ENCODE results near the gene STARD13.

Gene STARD13

DNA sequence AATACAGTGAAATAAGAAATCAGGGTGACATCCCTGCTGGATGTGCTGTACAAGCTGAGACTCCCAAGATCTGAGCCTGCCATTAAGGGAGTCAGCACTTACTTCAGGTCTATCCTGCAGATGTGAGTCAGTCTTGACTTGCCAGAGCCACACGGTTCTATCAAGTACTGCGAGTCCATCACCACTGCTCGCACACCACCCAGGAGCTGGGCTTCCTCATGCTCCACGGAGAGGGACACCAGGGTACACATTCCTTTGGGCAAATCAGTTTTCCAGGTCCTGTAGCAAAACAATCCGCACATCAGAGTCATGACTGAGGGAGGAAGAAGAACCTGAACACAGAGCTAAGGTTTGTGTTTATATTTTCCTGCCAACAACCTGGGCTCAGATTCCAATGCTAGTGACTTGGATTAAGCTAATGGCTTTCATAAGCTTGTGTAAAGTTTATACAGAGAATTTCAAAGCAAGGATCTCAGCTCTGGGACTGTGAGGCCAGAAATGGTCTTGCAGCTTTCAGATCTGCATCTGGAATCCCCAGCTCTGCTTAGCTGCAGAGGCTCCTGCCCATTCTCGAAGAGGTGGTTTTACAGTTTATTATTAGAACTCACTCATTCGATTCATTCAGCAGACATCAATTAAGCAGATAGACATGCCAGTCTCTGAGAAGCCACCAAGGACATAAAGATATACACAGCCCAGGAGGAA is 178.7 kb downstream of the STARD13 start:
- Mint-ChIP-seq H3K36me3 (no peaks in the 10 kb centered on the region), H3K4me1 (ENCODE audit: low read depth) (no peaks in the 10 kb centered on the region), H3K27ac (no peak overlapping the region), H3K9me3 (ENCODE audit: low read depth) (no peaks in the 10 kb centered on the region), H3K27me3 (peaks cover 14% of the 10 kb centered on the region), H3K4me3 (no peak overlapping the region)

DNA sequence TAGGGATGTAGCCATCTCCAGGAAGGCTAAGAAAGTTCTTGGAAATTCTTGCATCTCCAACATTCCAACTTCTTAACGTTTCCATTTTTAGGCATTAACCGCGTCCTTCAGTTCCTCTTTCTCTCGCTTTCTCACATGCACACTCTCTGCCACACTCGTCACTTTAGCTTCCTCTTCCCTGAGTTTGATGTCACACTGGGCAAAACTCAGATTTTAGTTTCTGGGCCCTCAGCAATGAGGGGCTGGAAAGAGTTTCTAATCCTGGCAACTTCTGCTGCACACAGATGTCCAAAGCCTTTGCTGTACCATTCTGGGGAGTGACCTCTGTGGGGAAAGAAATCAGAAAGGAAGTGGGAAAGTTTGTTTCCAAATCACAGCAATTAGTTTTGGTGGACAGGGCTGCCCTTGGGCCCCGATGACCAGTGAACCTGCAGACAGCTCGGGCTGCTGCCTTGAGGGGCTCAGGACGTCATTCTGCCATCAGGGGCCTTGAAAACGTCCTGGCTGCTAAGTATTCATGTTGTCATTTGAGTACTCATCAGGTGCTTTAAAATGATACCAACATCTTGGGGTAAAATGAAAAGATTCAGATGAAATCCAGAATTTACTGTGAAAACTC is 180.1 kb downstream of the STARD13 start:
- Mint-ChIP-seq H3K36me3 (no peaks in the 10 kb centered on the region), H3K4me1 (ENCODE audit: low read depth) (no peaks in the 10 kb centered on the region), H3K27ac (no peak overlapping the region), H3K9me3 (ENCODE audit: low read depth) (no peaks in the 10 kb centered on the region), H3K27me3 (peaks cover 16% of the 10 kb centered on the region), H3K4me3 (no peak overlapping the region)

DNA sequence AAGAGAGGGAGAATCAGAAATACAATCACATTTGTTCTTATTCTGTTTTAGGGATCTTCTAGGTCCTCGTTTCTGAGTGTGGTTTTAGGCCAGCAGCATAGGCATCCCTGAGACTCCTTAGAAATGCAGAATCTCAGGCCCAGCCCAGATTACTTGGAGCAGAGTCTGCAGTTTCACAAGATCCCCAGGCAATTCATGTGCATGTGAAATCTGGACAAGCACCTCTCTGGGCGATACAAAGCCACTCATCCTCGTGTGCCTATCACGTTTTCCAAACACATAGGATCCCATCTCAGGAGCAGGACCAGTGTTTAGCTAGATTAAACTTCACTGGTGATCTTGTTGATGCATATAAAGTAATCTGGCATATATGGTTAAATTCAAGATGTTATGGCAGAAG is 182.1 kb downstream of the STARD13 start:
- Mint-ChIP-seq H3K9me3 (ENCODE audit: low read depth) (peaks cover under 1% of the 10 kb centered on the region), H3K36me3 (no peaks in the 10 kb centered on the region), H3K4me1 (ENCODE audit: low read depth) (no peaks in the 10 kb centered on the region), H3K27me3 (peaks cover 19% of the 10 kb centered on the region), H3K27ac (no peak overlapping the region), H3K4me3 (no peak overlapping the region)

DNA sequence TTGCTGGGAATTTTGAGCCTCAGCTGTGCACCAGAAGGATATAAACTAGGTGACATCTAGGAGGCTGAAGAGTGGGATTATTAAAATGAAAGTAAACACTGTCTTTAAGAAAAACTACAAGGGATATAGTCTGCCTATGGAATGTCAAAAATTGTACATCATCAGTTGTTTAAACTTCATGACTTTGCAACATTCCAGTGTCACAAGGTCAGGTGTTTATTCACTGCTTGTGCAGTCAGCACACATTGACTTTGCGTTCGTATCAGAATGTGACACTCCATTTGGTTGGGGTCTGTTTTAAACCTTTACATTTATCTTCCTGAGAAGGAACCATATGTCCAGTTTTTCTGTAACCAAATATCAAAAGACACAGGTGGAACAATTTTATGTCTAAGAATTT is 183.7 kb downstream of the STARD13 start:
- H3K9me3 Mint-ChIP-seq (ENCODE audit: low read depth) = peaks cover 7% of the 10 kb centered on the region
- H3K4me1 Mint-ChIP-seq (ENCODE audit: low read depth) = no peaks in the 10 kb centered on the region
- no peaks in the 10 kb centered on the region for H3K36me3 Mint-ChIP-seq
- peaks cover 14% of the 10 kb centered on the region for H3K27me3 Mint-ChIP-seq
- H3K27ac Mint-ChIP-seq = no peak overlapping the region
- no peak overlapping the region for H3K4me3 Mint-ChIP-seq

DNA sequence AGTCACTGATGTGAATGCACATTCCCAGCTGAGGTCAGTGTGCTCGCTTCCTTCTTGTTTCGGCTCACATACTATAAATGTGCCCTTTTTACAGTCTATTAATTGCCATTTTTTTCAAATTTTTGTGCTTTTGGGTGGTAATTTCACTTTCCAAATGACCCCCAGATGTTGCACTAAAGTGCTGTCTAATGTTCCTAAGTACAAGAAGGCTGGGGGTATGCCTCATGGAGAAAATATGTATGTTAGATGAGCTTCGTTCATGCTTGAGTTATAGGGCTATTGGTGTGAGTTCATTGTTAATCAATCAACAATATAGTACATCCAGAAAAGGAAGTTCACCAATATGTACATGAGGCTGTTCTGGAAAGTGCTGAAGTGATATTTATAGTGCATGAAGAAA is 184.7 kb downstream of the STARD13 start:
- H3K36me3 Mint-ChIP-seq = no peaks in the 10 kb centered on the region
- no peak overlapping the region for H3K27ac Mint-ChIP-seq
- H3K27me3 Mint-ChIP-seq = peaks cover 9% of the 10 kb centered on the region
- no peaks in the 10 kb centered on the region for H3K4me1 Mint-ChIP-seq (ENCODE audit: low read depth)
- H3K4me3 Mint-ChIP-seq = no peak overlapping the region
- H3K9me3 Mint-ChIP-seq (ENCODE audit: low read depth) = peaks cover 7% of the 10 kb centered on the region

DNA sequence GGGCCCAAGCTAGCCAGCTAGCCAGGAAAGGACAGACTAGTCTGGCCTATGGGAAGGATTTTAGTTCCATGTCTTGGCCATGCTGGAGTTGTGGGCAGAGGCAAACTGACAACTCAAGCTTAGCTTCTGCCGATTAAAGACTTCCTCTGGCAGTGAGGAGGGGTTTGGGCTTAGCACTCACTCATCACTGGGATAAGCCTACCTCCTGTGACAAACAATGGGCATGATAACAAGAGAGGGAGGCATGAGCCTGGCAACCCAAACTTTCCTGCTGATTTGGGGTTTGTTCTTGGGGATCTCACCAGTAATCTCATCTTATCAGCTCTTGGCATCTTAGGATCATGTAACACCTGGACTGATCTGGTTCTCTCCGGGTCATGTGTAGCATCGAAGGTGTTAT is 185.7 kb downstream of the STARD13 start:
- Mint-ChIP-seq H3K4me3 (no peak overlapping the region), H3K27me3 (peaks cover 7% of the 10 kb centered on the region), H3K4me1 (ENCODE audit: low read depth) (no peaks in the 10 kb centered on the region), H3K9me3 (ENCODE audit: low read depth) (peaks cover 7% of the 10 kb centered on the region), H3K36me3 (no peaks in the 10 kb centered on the region), H3K27ac (no peak overlapping the region)

DNA sequence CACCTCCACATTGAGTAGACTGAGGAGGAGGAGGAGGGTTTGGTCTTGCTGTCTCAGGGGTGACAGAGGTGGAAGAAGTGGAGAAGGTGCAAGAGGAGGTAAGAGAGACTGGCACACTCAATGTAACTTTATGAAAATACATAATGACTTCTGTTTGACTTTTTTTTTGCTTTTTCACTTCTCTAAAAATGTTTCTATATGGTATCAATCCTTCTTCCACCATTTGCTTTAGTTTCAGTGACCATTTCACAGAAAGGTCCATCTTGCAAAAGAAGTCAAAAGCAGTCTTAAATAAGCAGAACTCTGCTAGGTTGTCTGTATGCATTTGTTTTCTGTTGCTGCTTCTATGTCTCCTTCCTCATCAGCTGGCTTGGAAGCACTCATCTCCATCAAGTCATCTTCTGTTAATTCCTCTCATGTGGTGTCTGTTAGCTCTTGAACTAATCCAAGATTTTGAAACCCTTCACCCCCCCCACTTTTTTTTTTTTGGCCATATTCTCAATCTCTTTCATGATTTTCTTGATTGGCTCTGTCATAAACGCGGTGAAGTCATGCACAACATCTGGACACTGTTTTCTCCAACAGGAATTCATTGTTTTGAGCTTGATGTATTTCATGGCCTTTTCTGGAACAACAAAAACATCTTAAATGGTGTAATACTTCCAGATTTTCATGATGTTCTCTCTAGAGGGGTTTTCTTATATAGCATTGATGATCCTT is 188.5 kb downstream of the STARD13 start:
- H3K4me3 Mint-ChIP-seq = no peak overlapping the region
- peaks cover 5% of the 10 kb centered on the region for H3K27me3 Mint-ChIP-seq

DNA sequence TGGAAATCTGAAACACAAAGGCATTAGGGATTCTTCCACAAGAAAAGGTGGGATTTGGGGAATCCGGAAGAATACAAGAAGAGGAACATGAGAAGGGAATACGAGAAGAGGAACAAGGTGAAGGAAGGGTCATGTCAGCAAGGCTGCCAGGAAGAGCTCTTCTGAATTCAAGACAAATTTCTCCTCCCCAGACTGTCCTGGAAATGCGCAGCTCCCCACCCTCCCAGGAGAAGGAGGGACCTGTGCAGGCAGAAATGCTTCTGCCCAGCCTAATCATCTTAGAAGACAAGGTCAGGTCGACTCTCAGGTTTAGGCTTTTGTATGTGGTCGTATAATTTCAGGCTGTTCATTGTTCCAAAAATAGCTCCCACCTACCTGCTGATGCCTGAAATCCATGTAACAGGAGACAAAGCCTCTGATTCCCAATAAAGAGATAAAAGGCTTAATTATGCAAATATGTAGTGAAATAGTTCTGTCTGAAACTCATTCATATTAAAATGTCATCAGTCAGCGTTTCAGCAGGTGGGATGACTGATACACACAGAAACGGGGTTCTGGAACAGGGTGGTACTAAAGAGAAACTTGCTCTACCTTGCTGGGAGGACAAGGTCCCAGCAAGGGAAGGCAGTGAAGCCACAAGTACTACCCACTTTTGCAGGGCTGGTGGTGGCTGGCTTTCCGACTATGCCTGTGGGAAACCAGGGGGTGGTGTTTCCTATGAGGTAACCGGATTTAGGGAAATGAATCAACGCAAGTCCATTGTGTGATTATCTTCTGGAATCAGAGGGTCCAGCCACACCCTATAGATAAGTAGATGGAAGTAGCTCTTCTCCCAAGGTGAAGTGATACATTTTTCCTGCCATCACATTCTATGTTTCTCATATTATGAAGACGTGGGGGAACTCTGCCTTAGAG is 193.2 kb downstream of the STARD13 start:
- no peak overlapping the region for H3K4me3 Mint-ChIP-seq
- no peak overlapping the region for H3K27ac Mint-ChIP-seq
- H3K36me3 Mint-ChIP-seq = no peaks in the 10 kb centered on the region
- H3K9me3 Mint-ChIP-seq (ENCODE audit: low read depth) = no peaks in the 10 kb centered on the region
- H3K27me3 Mint-ChIP-seq = peaks cover 4% of the 10 kb centered on the region
- no peaks in the 10 kb centered on the region for H3K4me1 Mint-ChIP-seq (ENCODE audit: low read depth)

More for the DNA sequence above, 188.5 kb downstream of the STARD13 start:
- Mint-ChIP-seq H3K9me3 (ENCODE audit: low read depth) (peaks cover 7% of the 10 kb centered on the region), H3K36me3 (no peaks in the 10 kb centered on the region), H3K4me1 (ENCODE audit: low read depth) (no peaks in the 10 kb centered on the region), H3K27ac (no peak overlapping the region)

DNA sequence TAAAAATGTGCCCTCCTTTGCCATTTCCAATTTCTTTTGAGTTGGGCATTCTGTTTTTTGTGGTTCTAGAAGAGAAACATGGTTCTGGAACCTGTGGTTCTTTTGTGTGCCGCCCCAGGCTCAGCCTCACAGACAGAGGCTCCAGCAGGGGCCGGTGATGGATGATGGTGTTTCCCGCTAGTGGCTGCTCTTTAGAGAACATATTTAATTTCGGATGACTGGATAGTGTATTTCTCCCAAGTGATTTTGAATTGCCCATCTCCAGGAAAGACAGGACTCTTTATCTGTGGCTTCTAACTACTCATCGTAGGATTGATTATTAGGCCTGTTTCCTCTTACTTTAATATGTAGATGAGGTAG is 194.2 kb downstream of the STARD13 start:
- Mint-ChIP-seq H3K27ac (no peak overlapping the region), H3K4me1 (ENCODE audit: low read depth) (no peaks in the 10 kb centered on the region), H3K36me3 (no peaks in the 10 kb centered on the region), H3K27me3 (peaks cover 5% of the 10 kb centered on the region), H3K4me3 (no peak overlapping the region), H3K9me3 (ENCODE audit: low read depth) (no peaks in the 10 kb centered on the region)

DNA sequence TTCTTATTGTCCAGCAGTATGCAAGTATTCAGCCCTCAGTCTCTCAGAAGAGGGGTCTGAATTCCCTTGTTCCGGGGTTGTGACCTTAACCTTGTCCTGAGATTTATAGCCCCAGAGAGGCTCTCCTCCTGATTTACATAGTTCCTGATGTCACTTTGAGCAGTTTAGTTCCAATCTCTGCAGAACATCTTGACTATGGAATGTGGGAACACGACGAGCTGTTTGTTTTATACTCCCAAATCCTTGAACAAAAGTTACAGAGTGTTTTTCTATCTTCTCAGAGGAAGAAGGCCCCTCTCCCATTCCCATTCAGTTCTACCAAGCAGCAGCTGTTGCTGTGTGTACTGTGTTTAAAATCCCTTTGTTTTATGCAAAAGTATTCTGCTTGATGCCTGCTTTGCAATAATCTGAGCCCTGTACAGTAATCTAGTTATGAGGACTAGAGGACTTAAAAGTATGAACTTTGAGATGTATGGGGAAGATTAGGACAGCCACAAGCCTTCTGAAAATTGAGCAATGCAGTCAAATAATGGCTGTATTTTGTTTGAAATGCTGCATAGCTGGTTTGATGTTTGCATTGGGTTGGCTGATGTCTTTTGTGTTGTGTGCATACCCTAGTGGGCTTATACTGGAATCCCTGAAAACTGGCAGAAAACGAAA is 194.7 kb downstream of the STARD13 start:
- Mint-ChIP-seq H3K4me1 (ENCODE audit: low read depth) (no peaks in the 10 kb centered on the region), H3K27me3 (peaks cover 10% of the 10 kb centered on the region), H3K9me3 (ENCODE audit: low read depth) (no peaks in the 10 kb centered on the region), H3K4me3 (no peak overlapping the region), H3K36me3 (no peaks in the 10 kb centered on the region), H3K27ac (no peak overlapping the region)

DNA sequence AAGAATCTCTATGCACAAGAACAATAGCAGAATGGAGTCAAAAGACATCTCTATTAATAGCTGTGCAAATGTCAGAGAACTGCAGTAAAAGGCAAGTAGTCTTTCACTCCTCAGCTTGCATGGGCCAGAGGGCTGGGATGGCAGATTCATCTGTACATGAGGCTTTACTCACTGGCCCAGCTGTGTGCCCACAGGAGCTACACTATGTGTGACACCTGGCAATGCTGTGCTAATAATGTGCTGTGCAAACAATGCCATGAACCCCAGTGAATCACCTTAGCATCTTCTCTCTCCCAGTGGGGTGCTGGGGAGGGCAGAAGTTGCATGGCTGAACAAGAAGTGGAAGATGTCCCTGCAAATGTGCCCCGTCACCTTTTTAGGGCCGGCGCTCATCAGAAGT is 196.2 kb downstream of the STARD13 start:
- Mint-ChIP-seq H3K27ac (no peak overlapping the region), H3K36me3 (no peaks in the 10 kb centered on the region), H3K4me1 (ENCODE audit: low read depth) (no peaks in the 10 kb centered on the region), H3K27me3 (peaks cover 11% of the 10 kb centered on the region), H3K9me3 (ENCODE audit: low read depth) (no peaks in the 10 kb centered on the region), H3K4me3 (no peak overlapping the region)

DNA sequence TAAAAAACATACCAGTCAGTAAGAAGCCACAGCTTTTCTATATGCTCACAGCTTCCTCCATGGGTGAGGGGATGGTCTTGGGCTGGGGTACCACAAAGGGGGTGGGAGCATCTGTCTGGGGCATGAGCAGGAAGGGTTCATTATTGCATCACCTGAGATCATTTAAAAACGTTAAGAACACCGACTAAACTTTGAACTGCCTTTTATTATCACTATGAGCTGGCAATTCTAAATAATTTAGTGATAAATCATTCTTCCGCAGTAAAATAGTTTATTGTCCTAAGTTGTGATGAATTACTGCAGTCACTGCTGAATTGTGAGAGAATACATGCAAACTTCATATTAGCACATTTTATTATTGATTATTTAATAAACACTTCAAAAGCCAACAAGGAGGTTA is 197.8 kb downstream of the STARD13 start:
- H3K9me3 Mint-ChIP-seq (ENCODE audit: low read depth) = no peaks in the 10 kb centered on the region
- H3K36me3 Mint-ChIP-seq = no peaks in the 10 kb centered on the region
- no peak overlapping the region for H3K4me3 Mint-ChIP-seq
- H3K27ac Mint-ChIP-seq = no peak overlapping the region
- H3K27me3 Mint-ChIP-seq = peaks cover 11% of the 10 kb centered on the region
- H3K4me1 Mint-ChIP-seq (ENCODE audit: low read depth) = no peaks in the 10 kb centered on the region

DNA sequence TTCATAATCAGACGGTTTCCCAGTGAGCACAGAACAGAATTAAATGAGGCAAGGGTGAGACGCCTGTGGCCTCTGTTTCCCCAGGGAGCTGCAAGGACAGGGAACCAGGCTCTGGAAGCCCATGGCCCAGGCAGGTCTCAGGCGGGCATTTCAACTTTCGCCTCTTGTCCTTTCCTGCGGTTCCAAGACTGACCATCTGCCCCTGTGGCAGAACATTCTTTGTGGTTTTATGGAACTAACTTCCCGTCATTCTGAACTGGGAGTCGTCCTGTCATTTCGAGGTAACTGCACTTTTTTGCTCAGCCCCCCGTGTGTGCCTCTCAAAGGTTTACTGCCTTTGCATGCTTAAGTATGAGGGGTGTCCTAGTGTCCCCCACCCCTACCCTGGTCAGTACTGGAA is 198.5 kb downstream of the STARD13 start:
- Mint-ChIP-seq H3K4me1 (ENCODE audit: low read depth) (no peaks in the 10 kb centered on the region), H3K27me3 (peaks cover 11% of the 10 kb centered on the region), H3K27ac (no peak overlapping the region), H3K9me3 (ENCODE audit: low read depth) (no peaks in the 10 kb centered on the region), H3K4me3 (no peak overlapping the region), H3K36me3 (no peaks in the 10 kb centered on the region)

DNA sequence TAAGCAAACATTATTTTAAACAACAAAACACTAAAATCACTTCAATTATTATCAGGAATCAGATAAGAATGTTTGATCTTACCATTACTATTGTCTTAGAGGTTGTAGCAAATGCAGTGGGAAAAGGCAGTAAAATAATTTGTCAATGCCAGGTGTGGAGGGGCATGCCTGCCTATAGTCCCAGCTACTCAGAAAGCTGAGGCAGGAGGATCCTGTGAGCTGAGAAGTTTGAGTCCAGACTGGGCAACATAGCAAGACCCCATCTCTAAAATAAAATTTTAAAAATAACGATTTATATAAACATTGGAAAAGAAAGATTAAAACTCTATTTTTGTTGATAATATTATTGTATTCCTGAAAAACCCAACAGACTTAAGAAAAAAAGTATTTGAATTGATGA is 202.5 kb downstream of the STARD13 start:
- Mint-ChIP-seq H3K9me3 (ENCODE audit: low read depth) (no peaks in the 10 kb centered on the region), H3K27ac (no peak overlapping the region)

More for the DNA sequence above, 202.5 kb downstream of the STARD13 start:
- Mint-ChIP-seq H3K4me1 (ENCODE audit: low read depth) (no peaks in the 10 kb centered on the region), H3K27me3 (peaks cover 14% of the 10 kb centered on the region), H3K36me3 (no peaks in the 10 kb centered on the region), H3K4me3 (no peak overlapping the region)

All from activated naive CD8-positive, alpha-beta T cell (primary cell).